Peyer's patch (tissue), 4 donors: ENCODE results near the gene GPR18. TPM values are rescaled to one million over a fixed set of nuclear protein-coding genes. Genes with fewer than 3 reads are reported as not detected.
A peak's percentile ranks its signal among the peaks of the same experiment; 100 is the strongest.

ENCODE experiments used
- DNase-seq, 3 donors: peaks; one replicate each; pipeline ENCODE4 v3.0.0-alpha.2; 2017 to 2019
- H3K27ac ChIP-seq, 4 donors: fragments of 200-600 bp; sonication (generic); one replicate each; pipeline ENCODE4 v1.5.1; 2016 to 2019
- H3K27me3 ChIP-seq, 2 donors: fragments of 200-600 bp; sonication (generic); one replicate each; pipeline ENCODE4 v1.5.1; 2019
- H3K36me3 ChIP-seq, 3 donors: fragments of 200-600 bp; sonication (generic); one replicate each; pipeline ENCODE4 v1.5.1; 2016 to 2019
- H3K4me1 ChIP-seq, 4 donors: fragments of 200-600 bp; sonication (generic); one replicate each; pipeline ENCODE4 v1.5.1; 2016 to 2019
- H3K4me3 ChIP-seq, 4 donors: fragments of 200-600 bp; sonication (generic); 1 replicate in 3 of 4; 2 replicates in 1 of 4; pipeline ENCODE4 v1.5.1; 2016 to 2019; ENCODE audit warnings: mild to moderate bottlenecking in 1 of 4
- H3K9me3 ChIP-seq, 4 donors: fragments of 200-600 bp; sonication (generic); one replicate each; pipeline ENCODE4 v1.5.1; 2016 to 2019; ENCODE audit warnings: mild to moderate bottlenecking in 1 of 4
- POLR2A ChIP-seq, 2 donors: fragments of 450-650 bp; IDR thresholded peaks; one replicate each; pipeline ENCODE4 v1.5.1; 2017; ENCODE audit warnings: antibody characterized with exemption in 2 of 2, mild to moderate bottlenecking in 2 of 2, moderate library complexity in 2 of 2
- total RNA-seq, 4 donors: library from RNA; depleted of rRNA; stranded (reverse); fragments of >200 nt; gene quantifications; one replicate each; pipeline ENCODE4 v1.1.0, GENCODE V29; 2016
- TF ChIP-seq, protein P1 (sequence below), 6 experiments: fragments of 450-650 bp in 4 of 6; fragments of 200-600 bp in 2 of 6; sonication (generic) in 1 of 6; IDR thresholded peaks; one replicate each; pipeline ENCODE4 v1.5.1; 2017 to 2019; ENCODE audit warnings: antibody characterized with exemption in 6 of 6, mild to moderate bottlenecking in 3 of 6, moderate library complexity in 1 of 6

Gene GPR18
- total RNA-seq, 4 donors from 2014 or later: 0.53 to 4.1 TPM; not detected in 2

DNA sequence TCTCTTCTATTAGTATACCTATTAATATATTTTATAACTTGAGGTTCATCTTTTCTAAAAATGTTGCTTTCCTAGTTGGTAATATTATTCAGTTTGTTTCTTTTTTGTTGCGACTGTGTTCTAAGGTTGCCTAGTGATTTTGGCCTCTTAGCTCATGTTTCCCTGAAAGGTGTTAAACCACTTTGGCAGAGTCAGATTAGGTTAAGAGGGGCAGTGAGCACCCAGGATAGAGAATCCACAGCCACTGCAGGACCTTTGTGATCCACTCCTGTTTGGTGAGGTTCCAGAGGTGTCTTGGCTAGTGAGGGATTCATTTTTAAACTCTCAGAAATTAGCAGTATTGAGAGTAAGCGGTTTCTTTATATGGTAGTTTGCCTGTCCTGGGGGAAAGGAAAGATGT is 14.9 kb upstream of the GPR18 start:
- DNase-seq: no peak
- Histone ChIP-seq H3K9me3 (peaks cover 0 to 4% (median 0%) of the 10 kb centered on the region in 4 donors), H3K4me3 (no peak overlapping the region), H3K27me3 (no peaks in the 10 kb centered on the region), H3K4me1 (peaks cover 0 to 15% (median 2%) of the 10 kb centered on the region in 4 donors), H3K27ac (peak overlapping the region in 2 of 4 donors; percentile 10 to 34), H3K36me3 (no peaks in the 10 kb centered on the region)
- no peak for TF ChIP-seq POLR2A (IDR thresholded peaks at IDR 0.05)
- TF ChIP-seq, protein P1, sequence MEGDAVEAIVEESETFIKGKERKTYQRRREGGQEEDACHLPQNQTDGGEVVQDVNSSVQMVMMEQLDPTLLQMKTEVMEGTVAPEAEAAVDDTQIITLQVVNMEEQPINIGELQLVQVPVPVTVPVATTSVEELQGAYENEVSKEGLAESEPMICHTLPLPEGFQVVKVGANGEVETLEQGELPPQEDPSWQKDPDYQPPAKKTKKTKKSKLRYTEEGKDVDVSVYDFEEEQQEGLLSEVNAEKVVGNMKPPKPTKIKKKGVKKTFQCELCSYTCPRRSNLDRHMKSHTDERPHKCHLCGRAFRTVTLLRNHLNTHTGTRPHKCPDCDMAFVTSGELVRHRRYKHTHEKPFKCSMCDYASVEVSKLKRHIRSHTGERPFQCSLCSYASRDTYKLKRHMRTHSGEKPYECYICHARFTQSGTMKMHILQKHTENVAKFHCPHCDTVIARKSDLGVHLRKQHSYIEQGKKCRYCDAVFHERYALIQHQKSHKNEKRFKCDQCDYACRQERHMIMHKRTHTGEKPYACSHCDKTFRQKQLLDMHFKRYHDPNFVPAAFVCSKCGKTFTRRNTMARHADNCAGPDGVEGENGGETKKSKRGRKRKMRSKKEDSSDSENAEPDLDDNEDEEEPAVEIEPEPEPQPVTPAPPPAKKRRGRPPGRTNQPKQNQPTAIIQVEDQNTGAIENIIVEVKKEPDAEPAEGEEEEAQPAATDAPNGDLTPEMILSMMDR (IDR thresholded peaks at IDR 0.05): no peak

DNA sequence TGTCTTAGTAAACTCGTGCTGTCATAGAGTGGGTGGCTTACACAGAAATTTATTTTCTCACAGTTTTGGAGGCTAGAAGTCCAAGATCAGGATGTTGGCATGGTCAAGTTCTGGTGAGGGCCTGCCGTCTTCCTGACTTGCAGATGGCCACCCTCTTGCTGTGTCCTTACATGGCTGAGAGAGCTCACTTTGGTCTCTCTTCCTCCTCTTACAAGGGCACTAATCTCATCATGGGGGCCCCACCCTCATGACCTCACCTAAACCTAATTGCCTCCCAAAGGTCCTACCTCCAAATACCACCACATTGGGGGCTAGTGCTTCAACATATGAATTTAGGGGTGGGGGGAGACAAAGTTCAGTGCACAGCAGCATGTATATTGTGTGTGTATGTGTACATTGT is 14.3 kb upstream of the GPR18 start:
- H3K4me3 ChIP-seq: no peak overlapping the region
- DNase-seq: no peak
- H3K9me3 ChIP-seq: peaks cover 0 to 4% (median 0%) of the 10 kb centered on the region in 4 donors
- peak overlapping the region in 2 of 4 donors; percentile 40 to 73 for H3K27ac ChIP-seq
- H3K4me1 ChIP-seq: peaks cover 0 to 15% (median 2%) of the 10 kb centered on the region in 4 donors
- TF ChIP-seq, protein P1 (IDR thresholded peaks at IDR 0.05): no peak
- TF ChIP-seq POLR2A (IDR thresholded peaks at IDR 0.05): no peak
- H3K36me3 ChIP-seq: no peaks in the 10 kb centered on the region
- no peaks in the 10 kb centered on the region for H3K27me3 ChIP-seq

DNA sequence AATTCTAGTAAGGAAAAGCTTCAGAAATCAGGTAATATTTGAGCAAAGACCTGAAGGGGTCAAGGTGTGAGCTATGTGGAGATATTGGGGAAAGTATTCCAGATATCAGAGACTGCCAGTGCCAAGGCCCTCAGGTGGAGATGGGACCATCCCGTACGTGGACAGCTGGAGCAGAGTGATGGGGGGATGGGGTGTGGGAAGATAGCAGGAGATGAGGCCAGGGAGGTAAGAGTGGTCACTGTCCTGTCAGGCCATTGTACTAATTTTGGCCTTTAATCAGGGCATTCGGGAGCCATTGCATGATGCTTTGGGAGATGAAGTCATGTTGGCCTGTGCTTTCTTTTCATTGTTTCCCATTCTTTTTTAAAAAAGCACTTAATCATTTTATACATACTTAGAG is 13.1 kb upstream of the GPR18 start:
- Histone ChIP-seq H3K4me3 (no peak overlapping the region), H3K27me3 (no peaks in the 10 kb centered on the region), H3K9me3 (peaks cover 0 to 4% (median 0%) of the 10 kb centered on the region in 4 donors), H3K4me1 (peaks cover 0 to 15% (median 2%) of the 10 kb centered on the region in 4 donors), H3K27ac (peak overlapping the region; percentile 22 to 73 (median 30)), H3K36me3 (no peaks in the 10 kb centered on the region)
- no peak for DNase-seq
- TF ChIP-seq, protein P1 (IDR thresholded peaks at IDR 0.05): no peak
- no peak for TF ChIP-seq POLR2A (IDR thresholded peaks at IDR 0.05)

DNA sequence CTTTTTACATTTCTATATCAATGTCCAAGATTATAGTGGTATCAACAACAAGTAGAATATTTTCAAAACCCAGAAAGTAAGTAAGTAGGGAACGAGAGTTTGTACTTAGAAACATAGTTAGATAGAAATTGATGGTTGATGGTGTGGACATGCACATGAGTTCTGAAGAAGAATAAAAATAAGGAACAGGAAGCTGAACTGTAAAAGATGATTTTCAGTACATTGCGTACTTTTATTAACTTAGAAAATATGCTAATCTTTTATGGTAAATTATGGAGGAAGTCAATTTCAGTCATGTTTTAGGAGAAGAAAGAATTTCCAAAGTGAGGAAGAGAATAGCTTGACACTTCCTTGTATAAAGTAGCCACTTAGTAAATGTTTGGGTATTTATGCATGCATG is 12.3 kb upstream of the GPR18 start:
- Histone ChIP-seq H3K9me3 (peaks cover 0 to 4% (median 0%) of the 10 kb centered on the region in 4 donors), H3K4me1 (peaks cover 0 to 10% (median 1%) of the 10 kb centered on the region in 4 donors), H3K36me3 (no peaks in the 10 kb centered on the region), H3K4me3 (no peak overlapping the region), H3K27ac (peak overlapping the region in 3 of 4 donors; percentile 24 to 73 (median 36)), H3K27me3 (no peaks in the 10 kb centered on the region)
- no peak for TF ChIP-seq POLR2A (IDR thresholded peaks at IDR 0.05)
- TF ChIP-seq, protein P1 (IDR thresholded peaks at IDR 0.05): no peak
- no peak for DNase-seq

DNA sequence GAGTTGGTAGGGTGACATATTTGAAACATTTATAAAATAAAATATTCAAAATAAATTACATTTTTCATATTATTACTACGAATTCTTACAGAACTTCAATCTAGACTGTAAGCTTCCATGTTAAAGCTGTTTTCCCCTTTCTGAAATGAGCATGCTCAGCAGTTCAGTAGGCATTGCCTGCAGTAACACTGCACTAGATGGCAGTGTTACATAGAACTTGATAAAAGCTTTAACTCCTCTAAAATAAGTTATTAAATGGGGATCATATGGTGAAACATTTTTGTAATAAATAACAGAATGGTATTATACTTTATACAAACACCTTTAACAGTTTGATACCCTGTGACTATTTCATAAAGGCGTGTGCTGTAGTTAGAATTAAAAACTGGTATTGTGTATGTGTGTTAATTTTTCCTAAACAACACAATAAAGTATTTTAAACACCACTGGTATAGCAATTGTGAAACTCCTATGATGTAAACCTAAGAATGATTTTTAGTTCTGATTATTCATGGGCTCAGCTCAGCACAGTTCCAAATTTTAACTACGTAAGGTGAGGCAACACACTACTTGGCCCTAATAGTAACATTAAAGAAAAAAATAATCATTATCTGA is 11.6 kb upstream of the GPR18 start:
- Histone ChIP-seq H3K4me3 (no peak overlapping the region), H3K36me3 (no peaks in the 10 kb centered on the region), H3K9me3 (peaks cover 0 to 4% (median 0%) of the 10 kb centered on the region in 4 donors), H3K27me3 (no peaks in the 10 kb centered on the region), H3K4me1 (peaks cover 0 to 9% (median 2%) of the 10 kb centered on the region in 4 donors), H3K27ac (peak overlapping the region in 3 of 4 donors; percentile 24 to 73 (median 36))
- DNase-seq: peak in 1 of 3 donors; percentile 69
- TF ChIP-seq, protein P1 (IDR thresholded peaks at IDR 0.05): peak; percentile 54 to 86 (median 80)
- no peak for TF ChIP-seq POLR2A (IDR thresholded peaks at IDR 0.05)
